SHP77 treated with DMSO at 0.1 percent for 48 hours (cell line): ENCODE measurements around the gene SERPINA4.
"Not testable (repeated sequence)": the region's sequence is repeated elsewhere in the genome, so short reads cannot be mapped to it uniquely, and the experiment has no call there.

ENCODE experiments used
- DNase-seq: peaks from one replicate; lab custom pipeline; 2025; lab: John Stamatoyannopoulos, UW

Gene SERPINA4

GRCh38 chr14:94592457-94592856, 31.2 kb downstream of the SERPINA4 start:
- DNase-seq = no peak

GRCh38 chr14:94593376-94593748, 32.1 kb downstream of the SERPINA4 start:
- no peak for DNase-seq

DNA sequence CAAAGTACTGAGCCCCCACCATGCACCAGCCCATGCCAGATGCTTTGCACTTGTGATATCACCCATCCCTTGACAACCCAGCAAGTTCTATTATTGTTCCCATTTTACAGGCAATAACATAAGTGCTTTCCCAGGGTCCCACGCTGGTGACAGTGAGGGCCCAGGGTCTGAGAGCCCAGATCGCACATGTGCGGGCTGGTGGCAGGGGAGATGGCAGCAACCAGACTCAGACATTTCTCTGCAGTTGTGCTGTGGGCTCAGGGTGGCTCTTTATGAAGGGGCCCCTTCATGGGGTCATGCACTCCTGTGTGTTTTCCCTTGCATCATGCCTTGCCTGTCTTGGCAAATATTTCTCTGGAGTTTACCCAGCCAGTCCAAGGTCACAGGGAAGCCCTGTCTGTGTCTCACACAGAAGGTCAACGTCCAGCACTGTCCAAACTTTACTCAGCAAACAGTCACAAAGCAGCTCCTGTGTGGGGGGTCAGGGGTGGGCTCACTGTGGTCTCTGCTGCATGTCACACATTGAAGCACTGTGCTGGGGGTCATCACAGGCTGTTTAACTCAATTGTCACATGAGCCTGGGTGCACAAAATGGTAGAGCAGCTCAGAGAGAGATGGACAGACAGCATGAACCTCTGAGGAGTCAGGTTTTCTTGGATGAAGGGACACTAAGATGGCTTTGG, 32.6 kb downstream of the SERPINA4 start:
- DNase-seq = no peak

DNA sequence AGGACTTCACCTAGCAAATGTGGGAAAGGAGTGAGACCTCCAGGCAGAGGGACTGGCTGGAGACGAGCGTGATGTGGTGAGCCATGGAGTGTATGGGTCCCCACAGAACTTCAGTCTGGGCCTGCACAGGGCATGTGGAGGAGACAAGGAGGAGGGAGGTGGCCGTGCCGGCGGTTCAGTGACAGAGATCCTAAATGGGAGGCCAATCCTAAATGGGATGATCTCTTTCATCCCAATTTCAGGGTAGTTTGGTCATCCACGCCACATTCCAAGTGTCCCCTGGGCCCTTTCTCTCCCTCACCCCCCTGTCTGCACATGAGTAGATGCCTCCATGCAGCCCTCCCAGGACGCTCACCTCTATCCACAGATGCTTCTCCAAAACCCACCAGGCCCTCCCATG, 33.2 kb downstream of the SERPINA4 start:
- no peak for DNase-seq

- DNase-seq = no peak
Observed at GRCh38 chr14:94595912-94596311, 34.7 kb downstream of the SERPINA4 start.

DNA sequence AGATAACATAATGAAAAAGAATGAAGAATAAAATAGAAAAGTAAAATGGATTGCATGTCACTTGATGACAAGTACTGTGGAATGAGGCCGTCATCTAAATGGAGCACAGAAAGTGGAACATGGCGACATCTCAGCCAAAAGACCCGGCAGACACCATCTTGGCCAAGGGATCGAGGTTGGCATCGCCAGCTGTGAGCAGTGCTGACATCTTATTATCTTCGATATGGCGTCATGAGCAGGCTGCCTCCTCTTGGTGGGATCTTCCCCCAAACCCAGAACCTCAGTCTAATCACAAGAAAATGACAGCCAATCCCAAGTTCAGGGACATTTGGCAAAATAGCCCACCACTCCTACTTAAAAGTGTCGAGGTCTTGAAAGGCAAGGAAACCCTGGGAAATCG, 35.1 kb downstream of the SERPINA4 start:
- DNase-seq = no peak

- DNase-seq = no peak
Observed at GRCh38 chr14:94597788-94598187, 36.5 kb downstream of the SERPINA4 start.

DNA sequence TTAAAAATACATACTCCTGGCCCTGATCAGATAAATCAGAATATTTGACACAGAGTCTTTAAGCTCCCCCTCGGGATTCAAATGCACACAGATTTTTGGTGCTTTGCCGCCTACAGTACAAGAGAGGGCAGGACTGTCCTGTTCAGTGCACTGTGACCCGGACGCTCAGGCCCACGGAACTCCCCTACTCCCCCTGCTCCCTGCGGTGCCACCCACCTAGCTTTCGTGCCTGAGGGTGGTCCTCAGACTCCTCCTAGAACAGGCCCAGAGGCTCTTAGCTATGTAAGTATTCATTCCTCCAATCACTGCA, 37.2 kb downstream of the SERPINA4 start:
- DNase-seq = no peak

DNA sequence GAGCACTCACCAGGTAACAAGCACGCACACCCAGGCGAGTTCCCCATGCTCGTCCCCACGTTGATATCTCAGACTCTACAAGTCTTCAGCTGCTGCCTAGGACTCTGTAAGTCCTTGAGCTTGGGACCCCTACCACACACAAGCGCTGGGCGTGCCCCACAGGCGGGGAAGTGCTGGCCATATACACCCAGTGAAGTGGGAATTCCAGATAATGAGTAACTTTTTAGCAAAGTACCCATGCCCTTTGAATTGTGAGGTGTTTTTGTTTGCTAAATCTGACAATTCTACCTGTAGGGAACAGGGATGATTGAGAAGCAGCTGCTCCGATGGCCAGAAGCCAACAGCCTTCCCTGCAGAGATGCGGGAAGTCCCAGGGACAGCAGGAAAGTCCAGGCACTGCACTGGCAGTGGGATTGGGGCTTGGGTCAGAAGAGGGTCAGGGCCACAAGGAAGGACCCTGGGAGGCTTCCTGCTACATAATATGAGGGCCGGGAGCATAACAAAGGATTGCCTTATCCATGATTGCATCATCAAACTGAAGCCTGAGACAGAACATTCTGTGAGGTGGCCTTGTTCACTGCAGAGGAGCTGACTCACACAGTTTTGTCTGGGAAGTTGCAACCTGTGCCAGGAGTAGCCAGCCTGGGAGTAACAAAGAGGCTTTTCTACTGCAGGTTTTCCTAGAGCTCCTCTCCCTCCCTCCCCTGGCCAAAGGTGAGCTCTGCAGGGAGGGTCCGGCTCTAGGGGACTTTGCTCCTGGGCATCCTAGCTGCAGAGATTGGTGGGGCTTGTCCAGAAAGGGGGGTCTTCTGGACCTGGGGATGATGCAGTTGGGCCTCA, 37.8 kb downstream of the SERPINA4 start:
- no peak for DNase-seq

DNA sequence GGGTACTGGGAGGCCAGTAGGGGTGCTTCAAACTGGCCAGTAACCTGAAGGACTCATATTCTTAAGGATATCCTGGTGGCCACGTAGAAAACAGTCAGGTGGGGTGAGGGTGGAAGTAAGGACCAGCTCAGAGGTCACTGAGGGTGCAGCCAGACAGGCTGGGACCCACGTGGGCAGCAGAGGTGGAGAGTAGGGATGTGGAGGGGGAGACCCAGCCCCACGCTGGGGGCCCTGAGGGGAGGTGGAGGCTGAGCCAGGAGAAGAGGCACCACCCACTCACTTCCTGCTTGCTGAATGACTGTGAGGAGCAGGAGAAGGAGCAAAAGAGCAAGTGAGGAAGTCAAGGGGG, 38.4 kb downstream of the SERPINA4 start:
- no peak for DNase-seq

DNA sequence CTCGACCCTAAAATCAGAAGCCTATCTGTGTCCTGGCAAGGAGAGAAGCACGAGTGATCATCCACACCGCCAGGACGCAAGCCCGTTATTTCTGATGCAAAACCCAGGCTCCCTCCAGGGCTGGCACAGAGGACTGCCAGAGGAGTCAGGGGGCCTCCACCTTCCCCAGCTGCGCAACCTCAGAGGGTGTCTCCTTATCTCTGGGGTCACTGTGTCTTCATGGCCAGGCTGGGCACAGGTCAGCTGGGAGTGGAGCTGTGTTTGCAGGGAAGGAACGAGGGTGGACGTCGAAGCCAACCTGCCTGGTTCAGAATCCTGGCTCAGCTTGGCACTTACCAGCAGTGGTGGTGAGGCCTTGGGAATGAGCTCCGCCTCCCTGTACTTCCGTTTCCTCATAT, 38.9 kb downstream of the SERPINA4 start:
- no peak for DNase-seq

DNA sequence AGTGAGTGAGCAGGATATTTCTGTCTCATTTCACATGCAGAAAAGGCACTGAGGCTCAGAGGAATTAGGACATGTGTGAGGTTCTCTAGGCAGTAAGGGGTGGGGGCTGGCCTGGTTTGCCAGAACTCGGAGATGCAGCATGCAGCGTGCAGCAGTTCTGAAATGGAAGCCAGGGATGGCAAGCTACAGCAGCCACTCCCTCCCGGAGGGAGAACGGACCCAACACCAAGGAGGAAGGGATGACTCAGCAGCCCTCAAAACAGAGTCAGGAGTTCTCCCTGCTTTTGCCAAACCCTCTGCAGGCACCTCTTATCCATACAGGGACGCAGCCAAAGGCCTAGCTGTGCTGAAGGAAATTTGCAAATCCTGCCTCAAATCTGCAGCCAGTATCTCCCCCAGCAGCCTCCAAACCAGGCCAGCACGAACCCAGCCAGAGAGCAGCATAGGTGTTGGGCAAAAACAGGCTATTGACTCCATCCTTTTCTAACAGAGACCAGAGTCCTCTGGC, 40.7 kb downstream of the SERPINA4 start:
- DNase-seq = peak; percentile 17

GRCh38 chr14:94602722-94603121, 41.5 kb downstream of the SERPINA4 start:
- DNase-seq = no peak

DNA sequence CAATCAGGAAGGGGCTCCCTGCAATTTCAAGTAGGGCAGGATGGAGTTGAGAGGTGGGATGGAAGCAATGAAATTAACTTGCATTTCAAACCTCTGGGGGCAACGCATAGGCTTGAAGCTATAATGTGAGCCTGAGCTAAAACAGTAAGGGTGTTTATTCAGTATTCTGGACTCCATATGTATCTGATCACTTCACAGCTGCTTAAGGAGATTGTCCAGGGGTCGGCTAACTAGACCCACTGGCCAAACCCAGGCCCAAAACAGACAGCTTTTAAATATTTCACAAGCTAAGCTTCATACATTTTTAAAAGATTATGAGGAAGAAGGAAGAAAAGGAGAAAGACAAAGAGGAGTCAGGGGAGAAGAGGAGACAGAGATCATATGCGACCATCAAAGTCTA, 44.1 kb downstream of the SERPINA4 start:
- no peak for DNase-seq

GRCh38 chr14:94608966-94609365, 47.7 kb downstream of the SERPINA4 start:
- DNase-seq = not testable (repeated sequence)

GRCh38 chr14:94611179-94611578, 49.9 kb downstream of the SERPINA4 start:
- no peak for DNase-seq

DNA sequence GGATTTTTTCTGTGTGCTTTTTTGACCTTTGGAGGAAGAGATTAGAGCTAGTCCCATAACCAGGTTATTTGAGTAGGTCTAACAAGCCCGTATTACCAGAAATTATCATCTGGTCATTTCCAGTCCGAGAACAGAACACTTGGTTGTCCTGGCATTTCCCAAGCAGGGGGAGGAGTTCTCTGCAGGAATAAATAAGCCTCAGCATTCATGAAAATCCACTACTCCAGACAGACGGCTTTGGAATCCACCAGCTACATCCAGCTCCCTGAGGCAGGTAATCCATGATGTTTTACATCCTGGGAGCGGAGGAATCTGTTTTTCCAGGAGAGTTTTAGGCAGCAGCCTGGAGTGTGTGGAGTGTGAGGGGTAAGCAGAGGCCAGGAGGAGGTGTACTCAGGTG, 50.9 kb downstream of the SERPINA4 start, which contains the start of gene SERPINA3:
Gene SERPINA3 (plus strand): TSS at position 218 of the 400 bp plus-strand sequence. CDS start 2,051 bp downstream, outside the sequence.
- no peak for DNase-seq

- DNase-seq = no peak
Observed at GRCh38 chr14:94612580-94613554, 51.6 kb downstream of the SERPINA4 start.

DNA sequence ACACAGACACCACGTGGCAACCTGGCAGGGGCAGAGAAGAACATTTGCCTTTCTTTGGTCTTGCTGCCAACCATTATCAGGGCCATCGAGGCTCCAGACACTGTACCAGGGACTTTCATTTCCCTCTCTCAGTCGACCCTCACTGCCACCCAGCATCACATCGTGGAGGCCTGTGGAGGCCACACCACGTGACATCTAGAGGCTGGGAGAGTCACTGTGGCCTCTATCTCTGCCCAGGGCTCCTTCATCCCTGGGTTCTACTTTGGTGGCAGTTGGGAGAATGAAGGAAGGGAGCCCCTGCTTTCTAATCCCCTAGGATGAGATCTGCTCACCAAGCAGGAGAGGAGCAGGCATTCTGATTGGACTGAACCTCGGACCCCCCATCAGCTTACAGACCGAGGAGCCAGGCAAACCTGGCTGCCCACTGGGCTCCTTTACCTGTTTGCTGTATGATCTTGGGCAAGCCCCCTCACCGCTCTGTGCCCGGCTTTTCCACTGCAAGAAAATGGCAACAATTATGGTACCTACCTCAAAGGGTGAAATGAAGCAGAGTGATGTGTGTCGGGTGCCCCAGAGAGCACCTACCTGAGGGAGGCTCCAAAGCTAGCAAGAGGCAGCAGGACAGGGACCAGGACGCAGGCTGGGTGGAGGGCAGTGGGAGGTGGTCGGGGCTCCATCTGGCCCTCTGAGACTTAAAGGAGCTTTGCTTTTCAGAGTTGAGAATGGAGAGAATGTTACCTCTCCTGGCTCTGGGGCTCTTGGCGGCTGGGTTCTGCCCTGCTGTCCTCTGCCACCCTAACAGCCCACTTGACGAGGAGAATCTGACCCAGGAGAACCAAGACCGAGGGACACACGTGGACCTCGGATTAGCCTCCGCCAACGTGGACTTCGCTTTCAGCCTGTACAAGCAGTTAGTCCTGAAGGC, 52.7 kb downstream of the SERPINA4 start:
- no peak for DNase-seq

DNA sequence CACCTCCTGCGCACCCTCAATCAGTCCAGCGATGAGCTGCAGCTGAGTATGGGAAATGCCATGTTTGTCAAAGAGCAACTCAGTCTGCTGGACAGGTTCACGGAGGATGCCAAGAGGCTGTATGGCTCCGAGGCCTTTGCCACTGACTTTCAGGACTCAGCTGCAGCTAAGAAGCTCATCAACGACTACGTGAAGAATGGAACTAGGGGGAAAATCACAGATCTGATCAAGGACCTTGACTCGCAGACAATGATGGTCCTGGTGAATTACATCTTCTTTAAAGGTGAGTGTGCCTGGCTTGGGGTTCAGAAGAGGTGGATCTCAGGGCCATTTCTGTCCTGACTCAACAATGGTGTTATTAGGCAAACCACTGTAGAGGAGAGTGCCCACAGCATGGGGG, 53.6 kb downstream of the SERPINA4 start:
- DNase-seq = no peak

GRCh38 chr14:94615254-94615653, 54.0 kb downstream of the SERPINA4 start:
- no peak for DNase-seq
